Suppressor macrophage (primary cell): ENCODE measurements around the gene IGFBP5.

Experiments
- DNase-seq, 4 experiments: peaks; one replicate each; pipeline ENCODE4 v3.0.0-alpha.2; 2020 to 2022

Gene IGFBP5

DNA sequence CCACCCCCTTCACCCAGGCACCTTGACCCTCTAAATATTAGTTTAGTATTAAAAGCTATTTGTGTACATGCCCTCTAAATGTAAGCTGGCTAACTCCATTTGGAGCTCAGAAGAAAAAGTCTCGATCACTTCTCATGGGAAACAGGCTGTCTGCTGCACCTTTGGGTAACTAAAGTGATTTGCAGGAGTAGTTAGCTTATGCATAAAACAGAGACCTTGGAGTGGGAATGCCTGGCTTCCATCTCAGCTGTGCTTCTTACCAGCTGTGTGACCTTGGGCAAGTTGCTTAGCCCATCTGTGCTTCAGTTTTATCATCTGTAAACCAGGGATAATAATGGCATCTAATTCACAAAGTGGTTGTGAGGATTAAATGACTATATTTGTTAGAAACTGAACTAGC, 32.2 kb downstream of the IGFBP5 start:
- no peak for DNase-seq

DNA sequence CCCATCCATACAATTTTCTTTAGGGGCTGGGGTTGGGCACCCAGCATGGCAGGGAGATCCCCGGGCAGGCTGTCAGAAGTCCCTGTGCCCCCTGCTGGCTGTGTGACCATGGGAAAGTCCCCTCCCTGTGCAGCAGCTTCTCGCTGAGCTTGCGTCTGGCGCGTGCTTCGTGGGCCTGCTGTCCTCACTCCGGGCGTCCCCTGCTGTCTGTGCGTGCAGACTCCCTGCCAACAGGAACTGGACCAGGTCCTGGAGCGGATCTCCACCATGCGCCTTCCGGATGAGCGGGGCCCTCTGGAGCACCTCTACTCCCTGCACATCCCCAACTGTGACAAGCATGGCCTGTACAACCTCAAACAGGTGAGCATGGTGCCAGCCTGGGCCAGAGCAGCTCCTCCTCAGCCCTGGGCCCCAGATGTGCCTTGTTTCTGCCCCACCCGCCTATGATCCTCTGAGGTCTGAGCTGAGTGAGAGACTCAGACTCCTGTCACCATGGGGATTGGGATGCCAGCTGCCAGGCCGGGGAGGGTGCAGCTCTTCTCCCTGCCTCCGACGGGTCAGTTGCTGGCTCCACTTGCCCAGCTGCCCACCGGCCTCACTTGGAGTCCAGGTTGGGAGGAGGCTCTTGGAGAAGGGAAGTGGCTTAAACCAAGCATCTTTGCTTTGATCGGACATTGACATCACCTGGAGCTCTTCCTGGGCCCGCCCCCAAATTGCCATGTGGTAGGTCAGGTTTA, 33.5 kb downstream of the IGFBP5 start:
- DNase-seq = peak in 2 of 4 experiments; percentile 13 to 35

DNA sequence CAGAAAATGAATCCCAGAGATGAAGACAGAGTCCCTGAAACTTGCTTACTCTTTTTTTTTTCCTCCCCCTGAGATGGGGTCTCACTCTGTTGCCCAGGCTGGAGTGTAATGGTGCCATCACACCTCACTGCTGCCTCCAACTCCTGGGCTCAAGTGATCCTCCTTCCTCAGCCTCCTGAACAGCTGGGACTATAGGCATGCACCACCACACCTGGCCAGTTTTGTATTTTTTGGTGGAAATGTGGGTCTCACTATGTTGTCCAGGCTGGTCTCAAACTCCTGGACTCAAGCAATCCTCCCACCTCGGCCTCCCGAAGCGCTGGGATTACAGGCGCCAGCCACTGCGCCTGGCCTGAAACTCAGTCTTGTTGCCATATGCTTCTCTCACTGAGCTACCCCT, 34.3 kb downstream of the IGFBP5 start:
- DNase-seq = no peak

DNA sequence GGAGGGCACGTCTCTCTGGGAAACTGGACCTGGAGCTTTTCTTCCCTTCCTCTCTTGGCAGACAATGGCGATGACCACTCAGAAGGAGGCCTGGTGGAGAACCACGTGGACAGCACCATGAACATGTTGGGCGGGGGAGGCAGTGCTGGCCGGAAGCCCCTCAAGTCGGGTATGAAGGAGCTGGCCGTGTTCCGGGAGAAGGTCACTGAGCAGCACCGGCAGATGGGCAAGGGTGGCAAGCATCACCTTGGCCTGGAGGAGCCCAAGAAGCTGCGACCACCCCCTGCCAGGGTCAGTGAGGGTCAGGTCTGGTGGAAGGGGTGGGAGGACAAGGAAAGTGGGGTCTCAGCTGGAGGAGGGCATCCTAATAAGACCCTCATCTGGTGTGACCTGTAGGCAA, 34.9 kb downstream of the IGFBP5 start:
- no peak for DNase-seq

DNA sequence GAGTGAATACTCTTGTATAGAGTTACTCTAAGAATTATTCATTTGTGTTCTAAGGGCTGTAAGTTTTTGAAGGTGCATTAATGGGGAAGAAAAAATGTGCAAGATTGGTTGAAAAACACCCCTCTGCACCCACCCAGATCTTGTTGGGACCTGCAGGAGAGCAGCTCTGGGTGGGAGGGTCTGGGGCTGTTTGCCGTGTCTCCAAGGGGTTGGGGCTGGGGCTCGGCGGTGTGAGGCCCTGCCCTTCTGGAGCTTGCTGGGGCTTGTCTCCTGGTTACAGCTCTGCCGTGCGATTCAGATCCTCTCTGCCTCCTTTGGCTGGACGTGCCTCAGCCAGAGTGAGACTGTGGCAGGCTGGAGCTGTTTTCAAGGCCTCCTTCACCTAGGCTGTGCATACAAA, 36.1 kb downstream of the IGFBP5 start:
- DNase-seq = no peak

DNA sequence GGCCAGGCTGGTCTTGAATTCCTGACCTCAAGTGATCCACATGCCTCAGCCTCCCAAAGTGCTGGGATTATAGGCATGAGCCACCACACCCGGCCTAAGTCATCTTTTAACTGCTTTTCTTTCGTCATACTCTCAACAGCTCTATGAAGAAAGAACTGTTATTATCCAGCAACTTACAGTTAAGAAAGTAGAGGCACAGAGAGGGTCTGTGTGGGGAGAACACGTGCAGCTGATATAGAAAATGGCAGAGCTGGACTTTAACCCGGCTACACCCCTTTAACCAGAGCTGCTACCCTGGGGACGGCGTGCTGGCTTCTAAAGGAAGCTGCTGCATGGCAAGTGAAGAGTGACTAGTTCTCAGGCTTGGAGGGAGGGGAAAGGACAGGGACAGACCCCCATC, 36.6 kb downstream of the IGFBP5 start:
- DNase-seq = no peak

DNA sequence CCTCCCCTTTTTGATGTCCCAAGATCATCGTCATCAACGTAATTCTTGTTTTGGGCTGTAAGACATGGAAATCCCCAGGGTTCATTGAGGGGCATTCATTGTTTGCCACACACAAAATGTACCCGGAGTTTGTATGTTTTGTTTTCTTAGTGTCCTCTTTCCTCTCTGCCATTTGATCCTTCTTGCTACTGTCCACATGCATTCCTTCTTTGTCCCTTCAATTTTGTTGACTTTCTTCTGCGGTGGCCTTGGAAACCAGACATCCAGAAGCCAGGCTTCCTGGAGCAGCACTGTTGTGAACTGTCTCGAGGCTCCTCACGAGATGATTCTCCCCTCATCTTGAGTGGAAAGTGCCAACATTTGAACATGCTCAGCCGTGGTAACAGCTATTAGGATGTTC, 37.4 kb downstream of the IGFBP5 start:
- DNase-seq = no peak

DNA sequence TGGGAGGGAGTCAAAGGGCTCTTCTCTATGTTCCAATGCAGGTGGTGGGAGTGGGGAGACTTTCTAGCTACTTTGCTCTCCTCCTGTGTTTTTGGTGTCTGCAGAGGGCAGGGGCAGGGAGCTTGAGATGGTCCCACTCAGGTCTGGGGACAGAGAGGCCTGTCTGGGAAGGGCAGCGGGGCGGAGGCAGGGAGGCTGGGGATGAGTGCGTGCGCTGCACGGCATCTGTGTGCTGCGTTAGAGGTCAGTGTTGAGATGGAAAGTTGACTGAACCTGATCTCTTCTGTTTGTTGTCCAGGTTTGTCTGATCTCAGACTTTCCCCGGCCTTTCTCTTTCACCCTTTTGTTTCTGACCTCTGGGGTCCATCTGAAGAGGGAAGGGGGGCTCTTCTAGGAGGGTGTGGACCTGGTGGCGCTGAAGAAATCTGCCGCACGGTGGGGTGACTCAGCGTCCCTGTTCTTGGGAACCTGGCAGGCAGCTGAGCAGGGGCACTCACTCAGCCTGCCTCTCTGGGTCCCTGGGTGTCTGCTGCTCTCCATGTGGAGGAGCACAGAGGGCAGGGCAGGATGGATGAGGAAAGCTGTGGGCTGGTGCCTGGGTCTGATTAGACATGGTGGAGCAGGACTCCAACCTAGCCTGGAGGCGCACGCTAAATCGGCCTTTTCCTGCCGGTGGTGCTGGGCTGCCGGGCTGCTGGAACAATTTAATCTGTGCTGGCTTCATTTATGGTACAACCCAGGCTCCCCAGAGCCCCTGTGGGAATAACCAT, 38.1 kb downstream of the IGFBP5 start:
- DNase-seq = no peak

DNA sequence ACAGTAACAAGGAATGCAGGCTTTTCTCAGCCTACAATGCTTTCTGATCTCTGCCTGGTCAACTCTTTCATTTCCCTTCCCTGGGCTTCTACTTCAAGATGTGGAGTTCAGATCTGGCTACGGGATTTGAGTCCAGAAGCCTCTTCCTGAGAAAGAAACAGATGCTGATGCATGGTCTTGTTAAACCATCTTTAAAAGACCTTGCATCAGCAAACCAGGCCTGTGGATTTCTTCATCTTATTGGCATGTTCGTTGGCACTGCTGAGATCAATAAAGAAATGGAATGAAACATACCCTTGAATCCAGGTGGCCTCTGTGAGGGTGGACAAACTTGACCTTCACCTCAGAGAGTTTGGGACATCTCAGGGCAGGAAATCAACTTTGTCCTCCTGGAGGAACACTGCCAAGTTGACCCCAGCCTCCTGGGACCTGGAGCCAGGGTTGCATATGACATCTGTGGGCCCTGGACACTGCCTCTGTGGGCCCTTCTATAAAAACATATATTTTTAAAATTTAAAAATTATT, 40.8 kb downstream of the IGFBP5 start:
- DNase-seq = no peak

DNA sequence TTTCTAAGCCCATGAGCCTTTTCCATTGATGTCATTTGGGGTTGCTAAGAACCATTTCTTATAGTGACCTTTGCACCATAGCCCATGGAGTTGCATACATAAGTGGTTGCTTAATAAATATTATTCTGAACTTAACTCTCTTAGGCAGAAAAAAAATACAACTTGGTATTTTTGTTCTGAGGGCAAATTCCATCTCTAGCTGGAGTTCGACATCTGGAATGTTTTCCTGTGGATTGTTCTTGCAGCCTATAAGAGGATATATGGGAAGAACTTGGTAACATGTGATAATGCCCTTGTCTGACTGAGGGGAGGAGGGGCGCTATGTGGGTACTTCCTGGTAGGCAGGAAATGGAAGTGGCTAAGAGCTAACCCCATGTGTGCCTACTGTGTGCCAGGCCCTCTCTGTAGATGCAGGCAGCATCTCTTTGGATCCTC, 41.4 kb downstream of the IGFBP5 start:
- no peak for DNase-seq

DNA sequence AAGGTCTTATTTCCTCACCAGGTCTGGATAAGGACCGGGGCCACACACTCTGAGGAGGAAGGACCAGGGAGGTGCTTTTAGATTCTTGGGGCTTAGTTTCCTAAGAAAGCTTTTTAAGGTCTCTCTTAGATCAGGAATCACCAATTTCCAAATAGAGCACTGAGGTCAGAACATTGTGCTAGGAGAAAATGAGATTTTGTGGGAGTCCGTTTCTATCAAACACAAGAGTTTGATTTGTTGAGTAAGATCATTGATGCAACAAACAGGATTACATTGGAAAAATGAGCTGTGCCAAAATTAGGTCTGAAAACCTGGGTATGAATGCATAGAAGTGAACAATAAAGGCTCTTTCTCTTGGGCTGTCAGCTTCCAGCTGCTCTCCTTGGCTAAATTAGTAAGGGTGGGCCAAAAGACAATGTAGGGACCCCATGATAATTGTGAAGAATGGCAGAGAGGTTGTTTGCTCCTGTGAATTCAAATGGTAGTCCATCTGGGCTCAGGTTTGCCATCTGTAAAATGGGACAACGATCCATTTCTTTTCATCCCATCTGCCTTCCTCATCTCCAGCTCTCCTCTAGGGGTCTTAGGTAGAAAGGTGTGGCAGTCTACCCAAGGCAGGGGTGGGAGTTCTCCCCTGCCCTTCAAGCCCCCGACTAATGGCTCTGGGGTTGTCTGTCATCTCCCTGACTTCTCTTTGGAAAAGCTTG, 42.1 kb downstream of the IGFBP5 start:
- DNase-seq = no peak

DNA sequence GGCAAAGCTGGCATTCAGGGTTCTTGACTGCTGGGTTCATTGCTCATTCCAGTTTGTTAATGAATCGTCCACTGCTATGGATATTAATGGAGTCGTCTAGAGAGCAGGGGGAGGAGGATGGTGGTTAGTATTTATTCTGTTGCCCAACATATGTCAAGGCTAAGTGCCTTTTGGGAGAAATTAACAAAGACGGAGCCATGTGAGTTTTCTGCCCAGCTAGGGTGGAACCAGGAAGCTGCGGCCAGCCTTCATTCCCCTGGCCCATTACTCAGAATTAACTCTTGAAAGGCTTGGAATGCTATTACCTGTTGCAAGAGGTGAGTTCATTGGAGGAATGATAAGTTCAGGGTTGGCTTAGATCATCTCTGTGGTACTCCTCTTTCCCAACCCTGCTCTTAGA, 42.8 kb downstream of the IGFBP5 start:
- no peak for DNase-seq

DNA sequence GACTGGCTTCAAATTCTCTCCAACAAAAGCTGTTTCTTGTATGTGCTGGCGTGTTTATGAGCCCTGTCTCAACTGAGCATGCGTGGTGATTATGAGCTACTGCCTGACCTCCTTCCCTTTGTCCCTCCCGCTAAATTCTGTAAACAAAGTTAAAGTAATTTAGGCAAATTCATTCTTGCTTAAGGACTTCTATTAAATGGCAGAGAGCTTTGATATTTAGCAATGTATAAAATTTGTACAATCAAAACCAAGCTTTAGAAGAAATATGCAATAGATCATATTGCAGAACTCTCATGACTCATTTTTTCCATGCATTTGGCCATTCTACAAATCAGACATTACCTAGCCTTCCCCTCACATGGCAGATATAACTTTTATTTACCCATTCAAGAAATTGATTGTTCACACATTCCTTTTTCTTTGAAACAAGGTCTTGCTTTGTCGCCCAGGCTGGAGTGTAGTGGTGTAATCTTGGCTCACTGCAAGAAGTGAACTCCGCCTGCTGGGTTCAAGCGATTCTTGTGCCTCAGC, 43.9 kb downstream of the IGFBP5 start:
- DNase-seq = peak in 1 of 4 experiments; percentile 18

DNA sequence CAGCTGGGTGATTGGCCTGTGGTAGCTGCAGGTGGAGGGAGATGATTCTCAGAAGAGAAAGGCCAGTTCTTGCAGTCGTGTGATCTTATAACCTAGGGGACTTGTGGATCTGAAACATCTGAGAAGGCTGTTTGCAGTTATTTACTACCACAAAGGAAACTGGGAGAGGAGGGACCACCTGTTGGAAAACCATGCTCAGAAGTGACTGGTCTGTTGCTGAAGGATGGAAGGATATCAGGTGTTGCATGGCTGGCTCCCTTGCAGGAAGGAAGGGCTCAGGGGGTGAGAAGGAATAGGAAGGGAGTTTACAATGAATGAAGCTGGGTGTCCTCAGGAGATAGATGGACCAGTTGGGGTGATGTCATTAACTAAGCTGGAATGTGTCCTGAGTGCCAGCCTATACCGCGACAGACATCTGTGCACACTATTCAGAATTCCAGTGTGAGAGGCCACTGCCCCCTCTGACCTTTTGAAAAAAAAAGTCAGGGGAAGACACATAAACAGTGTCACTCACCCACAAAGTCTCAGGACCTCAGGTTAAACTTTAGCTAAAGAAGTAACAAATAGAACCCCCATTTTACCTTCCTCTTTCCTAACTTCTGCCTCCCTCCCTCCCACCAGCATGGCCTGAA, 44.6 kb downstream of the IGFBP5 start:
- DNase-seq = no peak

DNA sequence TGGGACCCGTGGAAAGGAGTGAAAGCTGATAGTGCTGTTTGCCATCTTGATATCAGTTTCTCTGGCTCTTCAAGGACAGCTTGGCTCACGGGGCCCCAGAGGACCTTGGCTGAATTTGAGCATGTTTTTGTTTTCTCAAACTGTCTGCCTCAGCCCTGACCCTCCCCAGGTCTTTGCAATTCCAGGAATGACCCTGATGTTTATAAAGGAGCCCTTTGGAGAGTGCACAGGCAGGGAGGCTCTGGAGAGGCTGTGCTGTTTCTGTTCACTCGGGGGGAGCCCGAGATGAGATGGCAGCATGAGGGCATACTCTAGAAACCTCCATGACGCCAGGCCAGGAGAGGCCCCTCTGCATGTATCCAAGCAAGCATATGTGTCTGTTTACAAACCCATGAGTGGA, 45.8 kb downstream of the IGFBP5 start:
- DNase-seq = no peak

DNA sequence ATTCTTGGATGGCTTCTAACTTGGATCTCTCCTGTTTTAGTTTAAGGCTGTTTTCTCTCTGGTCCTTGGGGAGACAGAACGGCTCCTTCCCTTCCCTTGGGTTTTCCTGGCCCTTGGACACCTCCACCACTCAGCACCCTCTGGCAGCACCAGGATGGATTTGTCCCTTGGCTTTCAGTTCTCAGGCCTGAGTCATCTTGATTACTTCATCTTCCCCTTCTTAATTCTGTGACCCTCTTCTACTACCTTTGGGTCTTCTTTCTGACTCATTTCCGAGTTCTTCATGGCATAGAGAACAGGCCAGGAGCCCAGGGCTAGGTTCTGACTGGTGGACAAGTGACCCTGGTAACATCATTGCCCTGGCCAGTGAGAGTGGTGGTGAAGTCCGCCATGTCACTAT, 47.2 kb downstream of the IGFBP5 start:
- no peak for DNase-seq

DNA sequence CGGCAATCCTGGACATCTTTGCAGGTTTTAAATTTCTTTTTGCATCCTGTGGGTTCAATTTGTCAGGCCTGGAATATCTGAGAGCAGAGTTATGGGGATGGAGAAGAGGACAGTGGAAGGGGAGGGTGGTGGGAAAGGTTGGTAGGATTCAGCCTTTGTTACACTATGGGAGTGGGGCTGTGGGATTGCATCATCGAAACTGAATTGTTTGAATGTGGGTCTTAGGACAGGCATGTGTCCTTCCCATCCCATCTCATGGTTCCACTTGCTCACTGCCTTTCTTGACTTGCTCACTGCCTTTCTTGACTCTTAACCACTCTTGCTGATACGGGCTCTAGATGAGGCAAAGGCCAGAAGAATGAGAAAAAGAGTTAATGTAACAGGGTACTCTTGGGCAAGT, 49.2 kb downstream of the IGFBP5 start:
- no peak for DNase-seq

DNA sequence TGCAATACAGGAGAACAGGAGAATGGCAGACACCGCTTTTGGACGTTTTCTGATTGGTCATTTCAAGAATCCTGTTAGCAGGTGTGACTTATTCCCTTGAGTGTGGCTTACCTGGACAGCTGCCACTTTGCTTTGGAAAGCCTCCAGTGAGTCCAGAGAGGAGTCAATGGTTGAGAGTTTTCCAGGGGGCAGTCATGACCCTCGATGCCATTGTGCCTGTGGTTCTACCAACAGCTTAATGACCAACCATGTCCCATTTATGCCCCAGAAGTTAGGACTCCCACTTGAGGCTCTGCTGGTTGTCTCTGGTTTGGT, 49.8 kb downstream of the IGFBP5 start:
- DNase-seq = no peak

DNA sequence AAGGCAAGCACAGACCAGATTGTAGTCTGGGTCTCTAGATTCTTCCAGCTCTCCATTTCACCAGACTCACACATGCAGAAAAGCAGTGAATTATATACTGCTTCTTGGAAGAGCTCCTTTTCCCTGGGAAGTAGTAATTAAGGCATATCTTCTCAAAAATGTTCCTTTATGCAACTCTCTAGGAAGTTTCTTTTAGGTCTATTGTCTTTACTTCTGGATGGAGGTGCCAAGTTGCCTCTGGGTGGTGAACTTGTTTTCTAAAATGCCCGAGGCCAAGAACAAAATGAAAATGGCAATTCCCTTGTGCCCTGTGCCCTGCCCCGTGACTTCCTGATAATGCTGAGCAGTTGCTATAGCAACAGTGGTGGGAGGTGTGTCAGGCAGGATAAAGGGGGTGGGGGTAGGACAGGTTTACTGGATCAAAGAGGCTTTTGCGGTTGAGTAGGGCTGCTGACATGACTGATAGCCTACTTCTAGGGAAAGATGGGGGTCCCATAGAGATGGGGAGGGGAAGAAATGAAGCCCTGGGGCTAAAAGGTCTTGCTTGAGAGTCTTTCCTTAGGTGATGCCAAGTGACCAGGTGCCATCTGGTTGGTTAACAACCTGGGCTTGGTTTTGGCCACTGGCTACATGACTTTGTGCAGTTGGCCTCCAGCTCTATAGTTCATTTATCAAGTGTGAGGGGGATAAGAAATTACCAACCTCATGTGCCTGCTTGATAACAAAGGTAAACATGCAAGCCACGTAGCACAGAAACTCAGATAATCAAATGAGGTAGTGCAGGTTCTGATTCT, 50.3 kb downstream of the IGFBP5 start:
- DNase-seq = no peak

DNA sequence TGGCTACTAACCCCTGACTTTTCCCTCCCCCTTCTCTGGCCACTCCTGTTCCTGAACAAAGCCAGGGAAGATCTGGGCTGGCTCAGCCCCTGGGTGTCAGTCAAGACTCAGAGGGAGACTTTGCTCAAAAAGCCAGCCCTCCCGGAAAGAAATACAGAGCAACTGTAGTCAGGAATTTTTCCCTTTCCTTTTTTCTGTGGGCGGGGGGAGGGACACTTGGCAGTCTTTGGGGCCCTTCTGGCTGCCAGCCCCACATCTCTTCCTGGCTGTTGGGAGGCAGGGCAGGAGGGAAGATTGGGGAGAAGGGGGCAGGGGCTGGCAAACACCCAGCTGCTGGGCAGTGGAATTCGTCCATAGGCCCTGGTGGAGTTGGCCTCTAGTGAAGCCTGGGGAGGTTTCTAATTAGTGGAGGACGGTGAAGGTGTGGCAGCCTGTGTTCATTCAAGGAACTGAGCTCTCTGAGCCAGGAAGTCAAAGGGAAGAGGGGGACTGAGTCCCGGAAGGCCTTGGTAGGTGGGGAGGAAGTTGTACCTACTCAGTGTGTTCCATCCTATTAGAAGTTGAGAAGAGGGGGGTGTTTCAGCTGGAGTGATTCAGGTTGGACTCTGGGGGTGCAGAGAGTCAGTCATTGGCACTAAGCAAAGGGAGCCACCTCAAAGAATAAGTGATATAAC, 51.2 kb downstream of the IGFBP5 start:
- DNase-seq = no peak

DNA sequence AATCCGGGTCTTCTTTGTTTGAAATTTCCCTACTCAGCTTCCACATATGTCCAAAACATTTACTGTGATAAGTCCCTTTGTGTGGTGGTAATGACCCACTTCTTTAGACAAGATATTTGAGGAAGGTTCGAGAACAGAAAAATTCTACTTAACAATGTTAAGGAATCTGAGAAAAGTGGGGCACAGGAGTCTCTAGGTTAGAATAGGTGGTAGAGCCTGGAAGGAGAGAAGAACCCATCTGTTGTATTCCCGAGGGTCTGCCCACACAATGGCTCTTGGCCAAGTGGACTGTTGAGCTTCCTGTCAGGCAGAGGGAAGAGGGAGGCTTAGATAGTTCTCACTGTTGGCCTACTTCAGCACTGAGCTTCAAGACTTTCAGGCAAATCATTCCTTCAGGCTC, 57.9 kb downstream of the IGFBP5 start:
- no peak for DNase-seq
